SK-N-SH treated with all-trans-retinoic acid at 6 μM for 48 hours (cell line): Measurements from ENCODE around the gene TRMO.

Experiments
- ATAC-seq: fragments of 200-7000 bp; cut with Tn5 transposase; 3 replicates; pipeline ENCODE4 v1.9.1; 2020; ENCODE audit warnings: mild to moderate bottlenecking, moderate library complexity
- ARNTL ChIP-seq: fragments of 450-650 bp; formaldehyde crosslinking; IDR thresholded peaks from 2 replicates; pipeline ENCODE4 v1.5.0; 2020; ENCODE audit warnings: low read depth, mild to moderate bottlenecking, moderate library complexity, borderline replicate concordance
- BACH2 ChIP-seq: fragments of 250-450 bp; sonication (Bioruptor Pico); IDR thresholded peaks from 2 replicates; pipeline ENCODE4 v1.9.0; 2021; ENCODE audit warnings: mild to moderate bottlenecking, borderline replicate concordance
- CSDC2 ChIP-seq: fragments of 250-450 bp; sonication (Bioruptor Pico); IDR thresholded peaks from 2 replicates; pipeline ENCODE4 v1.5.0; 2020; ENCODE audit warnings: mild to moderate bottlenecking, moderate library complexity
- ESRRG ChIP-seq: fragments of 250-450 bp; sonication (Bioruptor Pico); IDR thresholded peaks from 2 replicates; pipeline ENCODE4 v1.6.1; 2021; ENCODE audit warnings: mild to moderate bottlenecking
- GLIS3 ChIP-seq: fragments of 250-450 bp; sonication (Bioruptor Pico); IDR thresholded peaks from 2 replicates; pipeline ENCODE4 v1.5.0; 2020; ENCODE audit warnings: mild to moderate bottlenecking, moderate library complexity
- ISL1 ChIP-seq: fragments of 250-450 bp; sonication (Bioruptor Pico); IDR thresholded peaks from 2 replicates; pipeline ENCODE4 v2.1.2; 2022; ENCODE audit warnings: mild to moderate bottlenecking, moderate library complexity
- OSR1 ChIP-seq: fragments of 250-450 bp; sonication (Bioruptor Pico); IDR thresholded peaks from 2 replicates; pipeline ENCODE4 v1.8.0; 2022; ENCODE audit warnings: moderate library complexity, mild to moderate bottlenecking, inconsistent platforms
- PATZ1 ChIP-seq: fragments of 250-450 bp; sonication (Bioruptor Pico); IDR thresholded peaks from 2 replicates; pipeline ENCODE4 v1.8.0; 2020; ENCODE audit warnings: mild to moderate bottlenecking, moderate library complexity, borderline replicate concordance
- PPARA ChIP-seq: fragments of 250-450 bp; sonication (Bioruptor Pico); IDR thresholded peaks from 2 replicates; pipeline ENCODE4 v1.5.0; 2020; ENCODE audit warnings: mild to moderate bottlenecking, borderline replicate concordance
- RARB ChIP-seq: fragments of 250-450 bp; sonication (Bioruptor Pico); IDR thresholded peaks from 2 replicates; pipeline ENCODE4 v1.8.0; 2021; ENCODE audit warnings: mild to moderate bottlenecking, moderate library complexity
- SNAI2 ChIP-seq: fragments of 250-450 bp; sonication (Bioruptor Pico); IDR thresholded peaks from 2 replicates; pipeline ENCODE4 v1.5.0; 2020; ENCODE audit warnings: mild to moderate bottlenecking, moderate library complexity
- TCF4 ChIP-seq: fragments of 250-450 bp; sonication (Bioruptor Pico); IDR thresholded peaks from 2 replicates; pipeline ENCODE4 v1.8.0; 2021; ENCODE audit warnings: mild to moderate bottlenecking, moderate library complexity, borderline replicate concordance
- TOX ChIP-seq: fragments of 250-450 bp; sonication (Bioruptor Pico); IDR thresholded peaks from 2 replicates; pipeline ENCODE4 v1.8.0; 2021; ENCODE audit warnings: mild to moderate bottlenecking, moderate library complexity, borderline replicate concordance
- TSHZ2 ChIP-seq: fragments of 250-450 bp; sonication (Bioruptor Pico); IDR thresholded peaks from 2 replicates; pipeline ENCODE4 v1.5.0; 2020; ENCODE audit warnings: mild to moderate bottlenecking, moderate library complexity
- ZC3H10 ChIP-seq: fragments of 250-450 bp; sonication (Bioruptor Pico); IDR thresholded peaks from 2 replicates; pipeline ENCODE4 v1.5.1; 2021; ENCODE audit warnings: mild to moderate bottlenecking, moderate library complexity
- ZFP3 ChIP-seq: fragments of 250-450 bp; sonication (Bioruptor Pico); IDR thresholded peaks from 2 replicates; pipeline ENCODE4 v1.5.0; 2020; ENCODE audit warnings: mild to moderate bottlenecking, moderate library complexity
- ZFP30 ChIP-seq: fragments of 450-650 bp; formaldehyde crosslinking; IDR thresholded peaks from 2 replicates; pipeline ENCODE4 v1.5.0; 2022; ENCODE audit warnings: mild to moderate bottlenecking, moderate library complexity
- ZNF565 ChIP-seq: fragments of 450-650 bp; formaldehyde crosslinking; conservative IDR thresholded peaks from 2 replicates; pipeline ENCODE4 v1.5.0; 2020; ENCODE audit warnings: low read depth, mild to moderate bottlenecking, moderate library complexity
- ZNF70 ChIP-seq: fragments of 450-650 bp; formaldehyde crosslinking; IDR thresholded peaks from 2 replicates; pipeline ENCODE4 v1.5.0; 2020; ENCODE audit warnings: mild to moderate bottlenecking, moderate library complexity
- ZNF8 ChIP-seq: fragments of 450-650 bp; formaldehyde crosslinking; IDR thresholded peaks from 2 replicates; pipeline ENCODE4 v1.5.0; 2020; ENCODE audit warnings: mild to moderate bottlenecking, moderate library complexity
- TF ChIP-seq, protein P1 (sequence below): fragments of 250-450 bp; sonication (Bioruptor Pico); IDR thresholded peaks from 2 replicates; pipeline ENCODE4 v1.5.1; 2020; ENCODE audit warnings: low read depth, mild to moderate bottlenecking, moderate library complexity
- TF ChIP-seq, protein P2 (sequence below): fragments of 250-450 bp; sonication (Bioruptor Pico); IDR thresholded peaks from 2 replicates; pipeline ENCODE4 v1.8.0; 2021; ENCODE audit warnings: low read depth, mild to moderate bottlenecking, moderate library complexity, borderline replicate concordance

Gene TRMO

DNA sequence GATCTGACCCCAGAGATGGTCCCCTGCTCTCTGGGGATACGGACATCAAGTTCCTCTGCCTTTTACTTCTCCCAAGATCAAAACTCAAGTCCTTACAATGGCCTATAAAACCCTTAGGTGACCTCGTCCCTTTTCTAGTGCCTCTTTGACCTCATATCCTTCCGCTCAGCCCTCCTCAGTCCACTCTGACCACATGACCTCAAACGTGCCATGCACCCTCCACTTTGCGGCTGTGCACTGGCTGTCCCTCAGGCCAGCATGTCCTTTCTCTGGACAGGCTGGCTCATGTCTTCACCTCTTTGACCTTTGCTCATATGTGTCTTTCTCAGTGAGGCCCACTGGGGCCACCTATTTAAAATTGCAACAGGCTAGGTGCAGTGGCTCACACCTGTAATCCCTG lies 14.7 kb downstream of the TRMO start:
- no peak for ATAC-seq
- TF ChIP-seq ZFP30 (no peak), ZFP3 (CRISPR knock-in tag) (no peak), PPARA (CRISPR knock-in tag) (no peak), RARB (CRISPR knock-in tag) (no peak), PATZ1 (CRISPR knock-in tag) (no peak), TOX (no peak), ZNF8 (no peak), GLIS3 (CRISPR knock-in tag) (no peak), ZNF565 (no peak), BACH2 (no peak), ESRRG (CRISPR knock-in tag) (no peak), TCF4 (CRISPR knock-in tag) (no peak), ZC3H10 (CRISPR knock-in tag) (no peak), OSR1 (CRISPR knock-in tag) (no peak), SNAI2 (CRISPR knock-in tag) (no peak)

DNA sequence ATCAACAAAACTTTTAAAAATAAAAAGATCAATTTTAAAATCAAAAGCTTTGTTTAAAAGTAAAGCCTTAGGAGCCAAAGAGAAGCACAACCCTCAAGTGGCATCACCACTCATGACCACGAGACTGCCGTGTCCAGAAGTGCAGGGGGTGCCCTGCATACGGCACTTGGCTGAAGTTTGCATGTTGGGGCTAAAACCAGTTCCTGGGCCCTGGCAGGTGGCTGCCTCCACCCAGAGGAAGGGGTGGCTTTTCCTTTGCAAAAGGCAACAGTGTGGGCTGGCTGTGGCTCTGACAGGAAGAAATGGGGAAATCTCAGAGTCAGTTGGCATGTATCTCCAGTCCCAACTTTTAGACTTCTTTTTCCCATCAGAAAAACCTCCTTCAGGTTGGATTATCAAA lies 15.3 kb downstream of the TRMO start:
- no peak for TF ChIP-seq BACH2
- no peak for TF ChIP-seq PATZ1 (CRISPR knock-in tag)
- TF ChIP-seq OSR1 (CRISPR knock-in tag): no peak
- TF ChIP-seq ZC3H10 (CRISPR knock-in tag): no peak
- no peak for TF ChIP-seq ZNF565
- TF ChIP-seq ZNF70: no peak
- TF ChIP-seq TOX: no peak
- no peak for TF ChIP-seq CSDC2 (CRISPR knock-in tag)
- TF ChIP-seq, protein P1, sequence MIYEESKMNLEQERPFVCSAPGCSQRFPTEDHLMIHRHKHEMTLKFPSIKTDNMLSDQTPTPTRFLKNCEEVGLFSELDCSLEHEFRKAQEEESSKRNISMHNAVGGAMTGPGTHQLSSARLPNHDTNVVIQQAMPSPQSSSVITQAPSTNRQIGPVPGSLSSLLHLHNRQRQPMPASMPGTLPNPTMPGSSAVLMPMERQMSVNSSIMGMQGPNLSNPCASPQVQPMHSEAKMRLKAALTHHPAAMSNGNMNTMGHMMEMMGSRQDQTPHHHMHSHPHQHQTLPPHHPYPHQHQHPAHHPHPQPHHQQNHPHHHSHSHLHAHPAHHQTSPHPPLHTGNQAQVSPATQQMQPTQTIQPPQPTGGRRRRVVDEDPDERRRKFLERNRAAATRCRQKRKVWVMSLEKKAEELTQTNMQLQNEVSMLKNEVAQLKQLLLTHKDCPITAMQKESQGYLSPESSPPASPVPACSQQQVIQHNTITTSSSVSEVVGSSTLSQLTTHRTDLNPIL (CRISPR knock-in tag): no peak
- TF ChIP-seq ARNTL (CRISPR knock-in tag): no peak
- TF ChIP-seq, protein P2, sequence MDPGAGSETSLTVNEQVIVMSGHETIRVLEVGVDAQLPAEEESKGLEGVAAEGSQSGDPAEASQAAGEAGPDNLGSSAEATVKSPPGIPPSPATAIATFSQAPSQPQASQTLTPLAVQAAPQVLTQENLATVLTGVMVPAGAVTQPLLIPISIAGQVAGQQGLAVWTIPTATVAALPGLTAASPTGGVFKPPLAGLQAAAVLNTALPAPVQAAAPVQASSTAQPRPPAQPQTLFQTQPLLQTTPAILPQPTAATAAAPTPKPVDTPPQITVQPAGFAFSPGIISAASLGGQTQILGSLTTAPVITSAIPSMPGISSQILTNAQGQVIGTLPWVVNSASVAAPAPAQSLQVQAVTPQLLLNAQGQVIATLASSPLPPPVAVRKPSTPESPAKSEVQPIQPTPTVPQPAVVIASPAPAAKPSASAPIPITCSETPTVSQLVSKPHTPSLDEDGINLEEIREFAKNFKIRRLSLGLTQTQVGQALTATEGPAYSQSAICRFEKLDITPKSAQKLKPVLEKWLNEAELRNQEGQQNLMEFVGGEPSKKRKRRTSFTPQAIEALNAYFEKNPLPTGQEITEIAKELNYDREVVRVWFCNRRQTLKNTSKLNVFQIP (CRISPR knock-in tag): no peak
- TF ChIP-seq ESRRG (CRISPR knock-in tag): no peak
- no peak for TF ChIP-seq SNAI2 (CRISPR knock-in tag)
- TF ChIP-seq RARB (CRISPR knock-in tag): no peak
- TF ChIP-seq ZFP30: no peak
- no peak for TF ChIP-seq PPARA (CRISPR knock-in tag)
- no peak for TF ChIP-seq ZNF8
- no peak for ATAC-seq

DNA sequence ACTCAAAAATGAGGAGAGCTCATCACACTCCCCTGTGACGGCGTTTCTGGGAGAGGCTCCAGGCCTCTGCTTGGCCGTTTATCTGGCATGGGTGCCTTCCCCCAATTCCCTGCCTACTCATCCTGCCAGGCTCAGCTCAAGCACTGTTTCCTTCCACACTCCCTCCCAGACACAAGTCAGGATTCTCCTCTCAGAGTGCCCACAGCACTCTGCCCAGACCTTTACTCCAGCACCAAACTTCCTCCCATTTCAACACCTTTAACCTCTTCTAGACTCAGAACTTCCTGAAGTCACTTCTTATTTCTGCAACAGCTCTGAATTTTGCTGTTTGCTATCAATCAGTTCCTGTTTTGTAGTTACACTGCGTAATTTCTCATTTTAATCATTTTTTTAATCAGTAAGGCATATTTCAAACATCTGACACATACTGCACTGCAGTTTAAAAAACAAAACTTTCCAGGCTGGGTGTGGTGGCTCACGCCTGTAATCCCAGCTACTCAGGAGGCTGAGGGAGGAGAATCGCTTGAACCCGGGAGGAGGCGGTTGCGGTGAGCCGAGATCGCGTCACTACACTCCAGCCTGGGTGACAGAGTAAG lies 16.0 kb downstream of the TRMO start:
- TF ChIP-seq TCF4 (CRISPR knock-in tag): no peak
- TF ChIP-seq ZNF8: no peak
- no peak for TF ChIP-seq OSR1 (CRISPR knock-in tag)
- no peak for TF ChIP-seq ISL1
- TF ChIP-seq ESRRG (CRISPR knock-in tag): no peak
- no peak for TF ChIP-seq GLIS3 (CRISPR knock-in tag)
- TF ChIP-seq RARB (CRISPR knock-in tag): no peak
- TF ChIP-seq CSDC2 (CRISPR knock-in tag): no peak
- TF ChIP-seq, protein P2 (CRISPR knock-in tag): no peak
- TF ChIP-seq, protein P1 (CRISPR knock-in tag): no peak
- TF ChIP-seq TOX: no peak
- TF ChIP-seq BACH2: no peak
- no peak for TF ChIP-seq ARNTL (CRISPR knock-in tag)
- TF ChIP-seq TSHZ2 (CRISPR knock-in tag): no peak
- no peak for TF ChIP-seq SNAI2 (CRISPR knock-in tag)
- ATAC-seq: no peak
